Bone marrow (tissue), 2 donors: ENCODE data around the gene IFIT2.
"Not testable (repeated sequence)": the region's sequence is repeated elsewhere in the genome, so short reads cannot be mapped to it uniquely, and the experiment has no call there.

Experiments used
- DNase-seq, 2 donors: peaks; one replicate each; lab custom pipeline; 2025; lab: John Stamatoyannopoulos, UW

The IFIT2 gene

DNA sequence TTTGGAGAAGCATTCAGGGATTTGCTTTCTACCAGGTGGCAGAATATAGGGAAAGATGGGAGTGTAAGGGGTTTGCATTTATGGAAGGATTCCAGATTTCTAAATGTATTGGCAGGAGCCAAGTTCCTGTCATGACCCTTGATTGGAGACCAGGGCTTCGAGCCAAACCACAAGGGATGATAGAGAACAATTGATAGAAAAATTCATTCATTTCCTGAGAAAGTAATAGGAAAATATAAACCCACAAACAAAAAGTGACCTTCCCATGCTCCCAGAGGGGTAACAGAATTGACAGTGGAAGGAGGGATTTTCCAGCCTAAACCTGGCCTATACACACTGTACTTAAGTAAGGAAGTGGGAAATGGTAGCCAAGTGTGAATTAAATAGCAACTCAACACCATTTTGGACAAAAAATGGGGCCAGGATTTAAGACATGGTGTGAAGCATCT, 22.4 kb upstream of the IFIT2 start:
- no peak for DNase-seq

DNA sequence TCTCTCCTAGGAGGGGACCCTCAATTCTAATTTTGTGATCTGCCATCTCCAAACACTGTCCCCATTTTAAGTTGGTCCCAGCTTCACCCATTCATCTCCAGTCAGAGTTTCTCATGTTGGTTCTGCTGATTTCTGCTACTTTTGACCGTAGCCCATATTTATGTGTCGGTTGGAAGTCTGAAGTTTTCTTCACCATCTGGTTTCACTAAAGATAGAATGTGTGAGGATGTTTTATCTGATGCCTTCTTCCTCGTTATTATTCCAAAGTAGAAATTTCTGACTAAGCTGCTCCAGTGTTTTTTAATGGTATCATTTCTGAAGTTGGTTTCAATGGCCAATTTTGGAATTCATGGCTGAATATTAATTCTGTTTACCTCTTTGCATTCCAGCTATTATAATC, 21.3 kb upstream of the IFIT2 start:
- no peak for DNase-seq

DNA sequence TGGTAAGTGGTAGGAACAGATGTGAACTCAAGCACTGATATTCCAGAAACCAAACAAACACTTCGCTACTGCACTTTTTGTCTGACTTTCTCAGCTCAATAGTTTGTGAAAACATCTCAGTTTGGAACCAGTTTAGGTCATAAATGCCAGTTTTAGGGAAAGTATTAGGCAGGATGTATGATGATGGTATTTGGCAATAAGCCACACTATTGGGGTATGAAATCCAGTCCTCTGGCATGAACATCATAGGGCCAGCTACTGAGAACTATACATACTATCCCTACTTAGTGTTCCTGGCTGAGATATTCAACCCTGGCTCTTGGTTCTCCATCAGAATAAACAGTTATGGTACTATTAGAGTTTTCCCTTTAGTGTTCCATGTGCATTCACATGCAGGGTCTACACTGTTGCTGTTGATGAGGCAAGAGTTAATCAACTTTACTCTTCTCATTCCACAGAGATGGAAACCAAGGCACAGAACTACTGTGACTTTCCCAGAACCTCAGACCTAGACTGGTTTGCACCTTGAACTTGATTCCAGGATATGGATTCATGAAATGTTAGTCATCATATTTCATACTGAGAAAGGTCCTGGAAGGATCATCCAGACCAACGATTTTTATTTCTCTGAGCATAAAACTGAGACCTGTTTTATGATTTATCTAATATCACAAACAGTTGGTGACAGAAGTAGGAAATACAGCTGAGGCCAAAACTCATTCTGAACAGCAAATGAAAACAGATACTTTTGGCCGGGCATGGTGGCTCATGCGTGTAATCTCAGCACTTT, 20.0 kb upstream of the IFIT2 start:
- no peak for DNase-seq

DNA sequence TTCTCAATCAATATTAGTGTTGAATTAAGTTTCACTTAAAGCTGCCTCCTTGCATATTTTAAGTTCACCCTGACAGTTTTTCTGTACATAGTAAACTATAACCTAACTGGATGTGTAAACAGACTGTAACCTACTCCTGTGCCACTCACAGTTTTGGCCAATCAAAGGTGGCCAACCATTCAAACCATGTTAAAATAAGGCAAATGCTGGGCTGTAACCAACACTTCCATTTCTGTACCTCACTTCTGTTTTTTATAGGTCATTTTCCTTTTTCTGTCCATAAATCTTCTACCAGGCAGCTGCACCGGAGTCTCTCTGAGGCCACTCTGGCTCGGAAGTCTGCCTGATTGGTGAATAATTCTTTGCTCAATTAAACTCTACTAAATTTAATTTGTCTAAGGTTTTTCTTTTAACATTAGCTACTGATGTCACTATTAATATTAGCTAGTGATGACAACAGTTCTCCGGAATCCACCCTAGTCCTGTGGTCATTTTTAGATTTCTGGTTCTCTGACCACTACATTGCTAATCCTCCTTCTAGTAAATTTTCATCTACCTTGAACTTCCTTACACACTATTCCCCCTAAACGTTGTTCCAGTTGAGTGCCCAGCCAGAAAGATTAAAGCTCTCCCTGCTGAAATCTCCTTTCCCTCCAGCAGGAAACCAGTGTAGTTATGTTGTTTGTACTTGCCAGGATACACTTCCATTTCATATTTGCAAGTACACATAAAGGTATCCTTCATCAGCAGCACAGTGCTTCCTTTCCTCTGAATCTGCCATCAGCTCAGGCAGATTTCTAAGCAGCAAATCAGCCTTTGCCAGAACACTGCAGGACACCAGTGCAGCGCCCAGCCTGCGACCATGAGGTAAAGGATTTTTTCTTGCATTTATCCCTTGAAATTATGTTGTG, 18.6 kb upstream of the IFIT2 start:
- DNase-seq = no peak

DNA sequence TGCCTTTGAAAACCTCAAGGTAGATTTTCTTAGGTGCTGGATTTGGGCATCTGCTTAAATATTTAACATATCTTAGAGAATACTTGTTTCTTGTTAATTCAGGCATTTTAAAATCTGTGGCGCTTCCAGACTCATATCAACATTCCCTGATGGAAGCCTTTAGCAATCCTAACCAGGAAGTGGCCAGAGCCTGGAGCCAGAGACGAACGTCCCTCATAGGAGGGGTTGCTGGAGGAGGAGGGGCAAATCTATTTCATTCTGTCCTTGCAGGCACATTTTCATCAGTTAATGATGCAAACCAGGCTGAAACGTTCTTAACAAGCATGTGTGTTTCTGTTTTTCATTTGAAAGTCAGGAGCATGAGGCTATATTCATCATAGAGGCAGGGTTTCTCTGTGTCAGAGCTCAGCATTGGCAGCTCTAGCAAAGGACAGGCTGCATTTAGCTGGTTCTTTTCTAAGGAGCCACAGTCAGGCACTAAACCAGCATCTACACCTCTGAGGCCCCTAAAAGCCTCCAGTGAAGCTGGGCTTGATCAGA, 17.8 kb upstream of the IFIT2 start:
- no peak for DNase-seq

DNA sequence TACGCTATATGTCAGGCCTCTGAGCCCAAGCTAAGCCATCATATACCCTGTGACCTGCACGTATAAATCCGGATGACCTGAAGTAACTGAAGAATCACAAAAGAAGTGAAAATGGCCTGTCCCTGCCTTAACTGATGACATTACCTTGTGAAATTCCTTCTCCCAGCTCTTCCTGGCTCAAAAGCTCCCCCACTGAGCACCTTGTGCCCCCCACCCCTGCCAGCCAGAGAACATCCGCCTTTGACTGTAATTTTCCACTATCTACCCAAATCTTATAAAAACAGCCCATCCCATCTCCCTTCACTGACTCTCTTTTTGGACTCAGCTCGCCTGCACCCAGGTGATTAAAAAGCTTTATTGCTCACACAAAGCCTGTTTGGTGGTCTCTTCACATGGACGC, 17.1 kb upstream of the IFIT2 start:
- DNase-seq = not testable (repeated sequence)

DNA sequence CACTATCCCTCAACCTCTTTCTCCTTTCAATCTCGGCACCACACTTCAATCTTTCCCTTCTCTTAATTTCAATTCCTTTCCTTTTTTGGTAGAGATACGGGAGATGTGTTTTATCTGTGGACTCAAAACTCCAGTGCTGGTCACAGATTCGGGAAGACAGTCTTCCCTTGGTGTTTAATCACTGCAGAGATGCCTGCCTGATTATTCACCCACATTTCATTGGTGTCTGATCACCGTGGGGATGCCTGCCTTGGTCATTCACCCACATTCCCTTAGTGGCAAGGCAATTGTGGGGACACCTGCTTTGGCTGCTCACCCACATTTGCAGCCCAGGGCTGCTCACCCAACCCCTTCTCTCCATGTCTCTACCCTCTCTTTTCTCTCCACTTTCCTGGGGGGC, 16.5 kb upstream of the IFIT2 start:
- DNase-seq = not testable (repeated sequence)

- DNase-seq = no peak
These were observed 7.1 kb upstream of the IFIT2 start for GRCh38 chr10:89294721-89295239.

DNA sequence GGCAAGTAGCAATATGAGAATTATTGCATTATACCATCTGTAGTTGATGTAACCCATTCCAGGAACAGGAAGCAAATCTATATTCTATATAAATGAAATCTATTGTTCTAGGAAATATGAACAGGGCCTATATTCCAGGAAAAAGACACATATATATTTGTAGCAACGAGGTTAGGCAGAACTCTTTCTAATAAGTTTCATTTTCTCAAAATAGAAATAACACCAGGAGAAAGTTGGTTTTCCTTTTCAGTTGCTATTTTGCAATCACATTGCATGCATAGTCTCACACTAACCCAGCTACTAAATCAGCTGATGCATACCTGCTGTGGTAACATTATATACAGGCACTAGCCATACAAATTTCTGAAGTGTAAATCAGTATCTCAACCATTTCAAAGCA, 6.2 kb upstream of the IFIT2 start:
- peak in 1 of 2 donors; percentile 50 for DNase-seq

GRCh38 chr10:89296220-89296648, 5.6 kb upstream of the IFIT2 start:
- peak; percentile 16 to 39 for DNase-seq

- no peak for DNase-seq
These were observed 4.5 kb upstream of the IFIT2 start for GRCh38 chr10:89297356-89297755.

DNA sequence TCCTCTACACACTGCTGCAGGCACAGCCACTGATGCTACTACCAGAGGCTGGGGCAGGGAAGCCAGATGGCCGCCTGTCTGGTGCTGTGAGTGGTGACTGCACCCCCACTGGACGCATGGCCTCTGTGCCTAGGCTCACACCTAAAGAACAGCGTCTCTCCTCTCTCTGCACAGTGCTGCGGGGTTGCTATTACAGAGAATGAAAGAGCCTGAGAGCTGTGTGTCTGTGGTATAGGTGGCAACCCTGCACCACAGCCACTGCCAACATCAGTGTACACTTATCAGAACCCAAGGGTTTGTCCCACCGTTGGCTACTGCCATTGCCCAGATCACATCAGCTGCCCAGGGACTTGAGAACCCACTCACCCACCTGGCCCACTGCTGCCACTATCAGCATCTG, 4.1 kb upstream of the IFIT2 start:
- DNase-seq = no peak

GRCh38 chr10:89299031-89299430, 2.8 kb upstream of the IFIT2 start:
- no peak for DNase-seq

DNA sequence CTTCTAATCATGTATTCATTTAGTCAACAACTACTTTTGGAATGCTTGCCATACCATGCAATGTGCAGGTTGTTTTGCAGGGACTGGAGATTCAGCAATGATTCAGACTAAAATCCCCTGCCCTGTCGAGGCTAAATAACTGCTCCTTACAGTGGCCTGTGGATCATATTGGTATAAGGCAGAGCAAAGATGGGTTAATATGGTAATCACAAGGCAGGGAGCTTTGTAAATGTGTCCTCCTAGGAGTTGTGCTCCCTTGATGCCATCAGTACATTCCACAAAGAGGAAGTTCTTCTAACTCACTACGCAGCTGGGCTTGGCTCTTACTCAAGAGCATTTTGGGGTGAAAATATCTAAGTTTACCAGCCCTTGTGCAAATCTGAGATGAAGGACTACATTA, 614 bp upstream of the IFIT2 start:
- peak; percentile 4 to 67 for DNase-seq

DNA sequence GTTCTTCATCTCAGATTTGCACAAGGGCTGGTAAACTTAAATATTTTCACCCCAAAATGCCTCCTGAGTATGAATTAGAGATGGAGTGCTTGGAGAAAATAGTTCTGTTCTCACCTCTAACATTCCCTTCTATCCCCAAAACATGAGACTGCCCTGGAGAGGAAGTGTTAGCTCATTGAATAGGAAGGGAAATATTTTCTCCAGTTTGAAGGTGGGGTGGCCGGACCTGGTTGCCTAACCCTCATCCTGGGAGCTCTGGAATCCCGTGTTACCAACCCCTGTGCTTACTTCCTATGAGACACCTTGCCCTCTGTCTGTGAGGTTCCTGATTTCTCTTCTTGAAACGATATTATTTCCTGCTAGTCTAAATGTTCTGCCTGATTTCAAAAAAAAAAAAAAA, 779 bp downstream of the IFIT2 start:
- no peak for DNase-seq

GRCh38 chr10:89303161-89303560, 1.3 kb downstream of the IFIT2 start:
- no peak for DNase-seq

DNA sequence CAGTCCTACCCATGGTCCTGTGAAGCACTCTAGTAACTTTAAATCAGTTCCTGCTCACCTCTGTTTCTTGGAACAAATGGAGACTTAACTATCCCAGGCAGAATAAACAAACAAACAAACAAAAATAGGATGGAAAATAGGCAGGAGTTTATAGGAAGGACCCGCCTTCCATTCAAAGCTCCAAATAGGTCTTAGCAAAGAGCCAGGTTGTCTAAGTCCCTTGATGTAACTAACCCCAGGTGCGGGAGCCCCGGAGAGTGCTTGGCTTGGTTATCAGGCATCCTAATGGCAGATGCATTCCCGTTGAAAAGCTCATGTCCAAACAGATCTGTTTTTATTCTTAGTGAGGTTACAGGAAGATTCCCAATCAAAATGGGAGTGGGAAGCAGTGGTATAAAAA, 2.2 kb downstream of the IFIT2 start:
- no peak for DNase-seq

GRCh38 chr10:89304446-89304845, 2.6 kb downstream of the IFIT2 start:
- DNase-seq = no peak

GRCh38 chr10:89304925-89305324, 3.1 kb downstream of the IFIT2 start:
- DNase-seq = no peak

GRCh38 chr10:89305766-89306433, 4.1 kb downstream of the IFIT2 start:
- DNase-seq = no peak

GRCh38 chr10:89306434-89307268, 4.8 kb downstream of the IFIT2 start:
- no peak for DNase-seq
